ENCODE results near the gene MRPL30.
"Not testable (repeated sequence)": the region's sequence is repeated elsewhere in the genome, so short reads cannot be mapped to it uniquely, and the experiment has no call there.

The MRPL30 gene

DNA sequence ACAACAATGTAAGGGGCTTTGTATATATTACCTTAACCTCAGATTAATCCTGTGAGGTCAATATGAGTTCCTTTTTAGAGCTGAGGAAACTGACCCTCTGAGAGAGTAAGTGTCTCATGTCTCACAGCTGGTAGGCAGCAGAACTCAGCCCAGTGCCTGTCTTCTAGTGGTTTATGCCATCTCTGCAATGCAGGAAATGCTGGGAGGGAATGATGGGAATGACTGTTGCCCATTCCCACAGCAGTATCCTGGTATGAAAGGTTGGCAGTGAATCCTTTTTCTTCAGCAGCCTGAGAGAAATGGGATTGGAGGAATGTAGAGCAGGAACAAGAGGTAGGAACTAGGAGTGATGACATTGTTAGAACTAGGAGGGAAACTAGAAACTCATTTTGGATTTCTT, 6.0 kb downstream of the MRPL30 start:
- no peak for DNase-seq

DNA sequence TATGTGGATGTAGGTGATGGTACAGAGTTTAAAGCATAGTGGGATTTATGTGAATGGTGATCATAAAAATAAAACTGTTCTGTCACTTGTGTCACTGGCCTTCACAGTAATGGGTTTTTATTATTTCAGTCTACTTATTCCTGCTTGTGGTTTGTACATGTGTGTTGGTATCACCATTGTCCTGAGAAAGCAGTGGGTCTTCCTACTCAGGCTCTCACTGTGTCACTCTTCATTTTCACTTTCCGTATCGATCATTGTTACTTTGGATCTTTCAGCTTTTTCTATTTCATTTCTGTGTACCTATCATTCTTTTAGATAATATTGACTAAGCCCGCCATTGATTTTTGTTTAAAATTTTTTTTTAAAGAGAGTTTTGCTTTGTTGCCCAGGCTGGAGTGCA, 7.4 kb downstream of the MRPL30 start:
- no peak for DNase-seq

DNA sequence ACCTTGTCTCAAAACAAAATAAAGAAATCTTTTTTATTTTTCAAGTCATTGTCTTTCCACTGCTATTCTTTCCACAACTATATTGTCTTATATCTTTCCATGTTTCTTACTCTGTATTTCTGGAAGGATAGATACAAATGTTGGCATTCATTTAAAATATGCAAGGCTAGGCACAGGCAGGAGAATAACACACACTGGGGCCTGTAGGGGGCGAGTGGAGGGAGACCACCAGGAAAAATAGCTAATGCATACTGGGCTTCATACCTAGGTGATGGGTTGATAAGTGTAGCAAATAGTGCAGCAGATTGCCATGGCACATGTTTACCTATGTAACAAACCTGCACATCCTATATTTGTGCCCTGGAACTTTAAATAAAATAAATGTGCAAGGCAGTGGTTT, 9.6 kb downstream of the MRPL30 start:
- no peak for DNase-seq

DNA sequence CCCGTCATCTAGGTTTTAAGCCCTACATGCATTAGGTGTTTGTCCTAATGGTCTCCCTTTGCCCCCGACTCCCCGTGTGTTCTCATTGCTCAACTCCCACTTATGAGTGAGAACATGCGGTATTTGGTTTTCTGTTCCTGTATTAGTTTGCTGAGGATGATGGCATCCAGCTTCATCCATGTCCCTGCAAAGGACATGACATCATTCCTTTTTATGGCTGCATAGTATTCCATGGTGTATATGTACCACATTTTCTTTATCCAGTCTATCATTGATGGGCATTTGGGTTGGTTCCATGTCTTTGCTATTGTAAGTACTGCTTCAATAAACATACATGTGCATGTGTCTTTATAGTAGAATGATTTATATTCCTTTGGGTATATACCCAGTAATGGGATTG, 11.4 kb downstream of the MRPL30 start:
- DNase-seq = not testable (repeated sequence)

DNA sequence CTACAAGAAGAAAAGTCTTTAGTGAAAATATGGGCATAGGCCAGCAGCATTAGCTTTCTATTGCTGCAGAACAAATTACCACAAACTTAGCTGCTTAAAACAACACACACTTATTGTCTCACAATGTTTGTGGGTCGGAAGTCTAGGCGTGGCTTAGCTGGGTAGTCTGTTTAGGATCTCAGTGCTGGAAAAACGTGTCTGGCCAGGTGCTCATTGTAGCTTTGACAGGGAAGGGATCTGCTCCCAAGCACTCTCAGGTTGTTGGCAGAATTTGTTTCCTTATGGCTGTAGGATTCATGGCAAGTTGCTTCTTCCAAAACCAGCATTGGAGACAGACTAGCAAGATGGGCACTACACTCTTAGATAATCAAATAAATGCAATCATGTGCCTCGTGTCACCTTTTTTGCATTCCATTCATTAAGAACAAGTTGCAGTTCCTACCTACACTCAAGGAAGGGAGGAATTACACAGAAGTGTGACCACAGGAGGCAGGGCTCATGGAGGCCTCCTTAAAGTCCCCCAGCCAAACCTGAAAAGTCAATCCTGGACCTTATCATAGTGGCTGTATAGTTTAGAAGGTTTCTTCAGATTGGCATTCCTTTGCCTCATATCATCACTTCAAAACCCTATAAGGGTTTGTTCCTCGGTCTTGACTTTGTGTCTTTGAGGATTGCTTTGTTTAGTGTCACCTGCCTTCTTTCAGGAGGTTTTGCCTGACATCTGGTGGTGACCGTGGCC, 17.3 kb downstream of the MRPL30 start:
- no peak for DNase-seq

DNA sequence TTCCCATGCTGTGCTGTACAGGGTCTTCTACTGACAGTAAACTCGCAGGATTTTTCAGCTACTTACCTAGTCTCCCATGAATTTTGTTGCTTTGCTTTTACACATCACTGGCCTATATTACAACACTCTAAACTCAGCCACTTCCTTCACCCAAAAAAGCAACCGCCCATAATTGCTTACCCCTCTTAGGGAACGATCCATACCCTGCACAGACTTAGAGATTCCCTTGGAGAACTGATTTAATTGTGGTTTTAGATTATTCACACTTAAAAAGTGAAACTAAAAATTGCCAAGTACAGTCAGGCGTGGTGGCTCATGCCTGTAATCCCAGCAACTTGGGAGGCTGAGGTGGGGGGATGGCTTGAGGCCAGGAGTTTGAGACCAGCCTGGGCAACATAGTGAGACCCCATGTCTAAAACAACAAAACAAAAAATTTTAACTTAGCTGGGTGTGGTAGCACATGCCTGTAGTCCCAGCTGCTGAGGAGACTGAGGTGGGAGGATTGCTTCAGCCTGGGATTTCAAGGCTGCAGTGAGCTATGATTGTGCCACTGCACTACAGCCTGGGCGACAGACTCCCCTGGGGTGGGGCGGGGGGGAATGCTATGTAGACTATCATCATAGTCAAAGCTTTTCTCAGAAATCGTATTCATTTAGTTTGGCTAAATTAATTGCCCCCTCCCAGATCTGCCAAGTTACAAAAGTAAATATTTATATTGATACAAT, 19.3 kb downstream of the MRPL30 start:
- DNase-seq = peak; percentile 19

DNA sequence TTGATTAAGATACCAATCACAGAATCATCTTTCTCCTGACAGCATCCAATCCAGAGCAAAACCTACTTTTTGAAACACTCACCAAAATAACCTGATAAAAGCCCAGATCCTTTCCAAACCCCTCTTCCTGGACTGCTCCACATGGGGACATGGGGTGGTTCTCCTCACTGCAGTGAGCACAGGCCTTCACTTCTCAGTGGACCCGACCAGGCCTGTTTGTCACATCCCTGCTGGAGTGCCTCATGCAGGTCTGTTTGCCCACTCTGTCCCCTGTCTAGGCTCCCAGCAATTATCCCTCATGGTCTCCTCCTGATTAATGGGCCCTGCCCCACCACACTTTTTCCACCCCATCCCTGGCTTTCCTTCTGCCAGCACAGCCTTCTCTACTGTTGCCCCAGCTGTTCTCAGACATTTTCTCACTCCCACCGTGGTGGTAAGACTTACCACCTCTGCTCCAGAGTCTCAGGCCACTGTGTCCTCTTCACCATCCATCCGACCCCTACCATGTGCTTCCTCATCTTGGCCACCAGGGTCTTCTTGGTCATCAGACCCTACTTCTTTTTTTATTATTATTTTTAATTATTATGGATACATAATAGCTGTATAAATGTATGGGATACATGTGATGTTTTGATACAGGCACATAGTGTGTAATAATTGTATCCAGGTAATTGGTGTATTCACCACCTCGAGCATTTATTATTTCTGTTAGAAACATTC, 21.1 kb downstream of the MRPL30 start:
- DNase-seq = no peak

DNA sequence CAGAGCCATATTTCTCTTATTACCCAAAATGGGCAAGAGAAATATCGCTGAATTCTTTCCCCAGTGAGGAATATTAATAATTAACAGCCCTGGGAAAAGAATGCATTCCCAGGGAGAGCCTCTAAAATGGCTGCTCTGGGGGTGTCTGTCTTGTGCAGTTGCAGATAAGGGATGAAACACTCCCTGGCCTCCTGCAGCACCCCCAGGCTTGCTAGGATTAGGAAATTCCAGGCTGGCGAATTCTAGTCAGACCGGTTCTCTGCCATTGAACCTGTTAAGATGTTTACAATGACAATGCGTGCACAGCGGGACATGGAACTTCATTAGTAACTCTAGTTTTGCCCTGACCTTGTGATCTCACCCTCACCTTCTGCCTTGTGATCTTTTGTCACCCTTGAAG, 24.5 kb downstream of the MRPL30 start:
- no peak for DNase-seq

DNA sequence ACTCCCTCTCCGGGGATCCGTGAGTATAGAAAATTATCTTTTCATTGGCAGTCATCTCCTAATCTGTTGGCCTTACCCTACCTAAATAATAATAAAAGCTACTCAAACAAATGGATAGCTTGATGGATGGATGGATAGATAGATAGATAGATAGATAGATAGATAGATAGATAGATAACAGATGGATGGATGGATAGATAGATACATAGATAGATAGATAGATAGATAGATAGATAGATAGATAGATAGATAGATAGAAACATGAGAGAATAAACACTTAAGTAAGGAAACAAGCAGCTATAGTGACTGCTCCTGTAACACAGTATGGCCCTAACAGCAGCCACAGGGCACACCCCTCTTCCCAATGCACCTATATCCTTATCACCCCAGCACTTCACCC, 35.1 kb downstream of the MRPL30 start:
- DNase-seq = no peak

DNA sequence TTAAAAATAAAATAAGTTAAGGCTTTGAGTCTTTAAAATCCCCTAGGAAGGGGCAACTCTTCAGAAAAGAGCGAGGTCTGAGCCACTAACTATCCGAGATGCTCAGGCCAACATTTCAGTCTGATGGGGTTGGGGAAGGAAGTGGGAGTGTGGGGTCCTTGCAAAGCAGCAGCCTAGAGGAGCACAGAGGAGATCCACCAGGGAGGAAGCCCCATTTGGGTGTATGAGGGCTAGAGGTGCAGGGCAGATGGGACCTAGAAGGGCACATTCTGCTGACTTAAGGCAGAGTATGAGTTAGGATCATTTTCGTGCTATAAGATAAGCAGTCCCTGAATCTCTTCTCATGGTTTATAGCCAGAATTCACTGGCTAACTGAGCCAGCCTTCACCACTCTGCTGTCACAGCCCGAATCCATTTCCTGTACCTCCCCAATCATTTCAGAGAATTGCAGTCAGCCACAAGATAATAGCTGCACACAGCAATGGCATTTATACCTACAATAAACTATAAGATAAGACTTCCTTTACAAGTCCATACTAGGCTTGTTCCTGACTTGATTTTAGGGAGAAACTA, 37.0 kb downstream of the MRPL30 start:
- no peak for DNase-seq

DNA sequence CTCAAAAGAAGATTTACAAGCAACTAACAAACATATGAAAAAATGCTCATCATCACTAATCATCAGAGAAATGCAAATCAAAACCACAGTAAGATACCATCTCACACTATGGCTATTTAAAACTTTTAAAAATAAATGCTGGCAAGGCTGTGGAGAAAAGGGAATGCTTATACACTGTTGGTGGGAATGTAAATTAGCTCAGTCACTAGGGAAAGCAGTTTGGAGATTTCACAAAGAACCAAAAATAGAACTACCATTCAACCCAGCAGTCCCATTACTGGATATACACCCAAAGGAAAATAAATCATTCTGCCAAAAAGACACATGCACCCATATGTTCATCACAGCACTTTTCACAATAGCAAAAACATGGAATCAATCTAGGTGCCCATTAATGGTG, 52.2 kb downstream of the MRPL30 start:
- DNase-seq = not testable (repeated sequence)

DNA sequence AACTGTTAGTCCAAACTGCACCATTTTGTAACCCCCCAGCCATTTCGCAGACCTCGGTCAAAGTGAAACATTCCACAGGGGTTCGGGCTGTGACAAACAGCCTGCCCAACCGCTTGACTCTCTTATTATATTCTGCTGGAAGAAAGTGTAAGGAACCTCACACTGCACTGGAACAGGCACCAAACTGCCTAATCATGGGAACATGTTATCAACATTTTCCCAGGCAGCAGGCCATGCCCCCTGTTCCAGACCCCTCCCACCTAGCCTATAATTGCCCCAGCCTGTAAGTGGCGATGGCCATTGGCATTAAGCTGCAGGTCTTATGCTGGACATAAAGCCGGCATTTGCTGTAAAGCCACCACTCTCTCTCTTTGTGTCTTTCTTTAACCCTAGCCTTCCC, 57.6 kb downstream of the MRPL30 start:
- DNase-seq = no peak

DNA sequence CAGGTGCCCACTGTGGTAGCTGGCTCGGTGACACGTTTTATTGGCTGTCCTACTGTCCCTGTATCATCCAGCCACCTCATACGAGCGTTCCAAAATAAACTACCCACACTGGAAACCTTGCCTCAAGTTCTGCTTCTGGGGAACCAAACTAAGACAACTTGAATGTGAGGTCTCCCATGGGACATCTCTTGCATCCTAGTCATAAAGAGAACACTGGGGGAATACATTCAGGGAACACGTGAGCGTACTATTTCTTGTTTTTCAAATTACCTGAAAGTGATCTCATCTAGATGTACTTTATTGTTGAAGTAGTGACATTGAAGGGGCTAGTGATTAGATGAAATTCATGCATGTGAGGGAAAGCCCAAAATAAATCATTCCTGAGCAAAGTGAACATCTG, 59.4 kb downstream of the MRPL30 start:
- no peak for DNase-seq

DNA sequence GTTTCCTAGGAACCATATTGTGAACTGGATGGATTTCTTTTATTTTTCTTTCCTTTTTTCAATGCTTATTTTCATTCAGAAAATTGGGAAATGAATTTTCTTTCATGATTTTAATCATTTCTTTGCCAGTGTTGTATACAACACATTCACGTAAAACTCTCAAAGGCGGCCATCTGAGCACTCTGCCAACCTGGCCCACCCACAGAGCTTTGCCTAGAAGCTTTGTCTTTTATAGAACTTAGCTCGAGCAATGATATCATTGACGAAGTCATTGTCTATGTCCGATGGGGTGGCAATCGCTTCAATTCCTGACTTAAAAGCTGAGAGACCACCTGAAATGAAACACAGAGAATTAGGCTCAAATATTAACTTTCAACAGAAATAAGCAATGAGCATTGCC, 61.2 kb downstream of the MRPL30 start:
- no peak for DNase-seq

Measured in NCI-H69 (cell line).